ENCODE results near the gene ADAP1. TPM values are rescaled to one million over a fixed set of nuclear protein-coding genes. Genes with fewer than 3 reads are reported as not detected.

ADAP1 gene
- total RNA-seq, 1 experiment from 2014 or later = 34.0 TPM

DNA sequence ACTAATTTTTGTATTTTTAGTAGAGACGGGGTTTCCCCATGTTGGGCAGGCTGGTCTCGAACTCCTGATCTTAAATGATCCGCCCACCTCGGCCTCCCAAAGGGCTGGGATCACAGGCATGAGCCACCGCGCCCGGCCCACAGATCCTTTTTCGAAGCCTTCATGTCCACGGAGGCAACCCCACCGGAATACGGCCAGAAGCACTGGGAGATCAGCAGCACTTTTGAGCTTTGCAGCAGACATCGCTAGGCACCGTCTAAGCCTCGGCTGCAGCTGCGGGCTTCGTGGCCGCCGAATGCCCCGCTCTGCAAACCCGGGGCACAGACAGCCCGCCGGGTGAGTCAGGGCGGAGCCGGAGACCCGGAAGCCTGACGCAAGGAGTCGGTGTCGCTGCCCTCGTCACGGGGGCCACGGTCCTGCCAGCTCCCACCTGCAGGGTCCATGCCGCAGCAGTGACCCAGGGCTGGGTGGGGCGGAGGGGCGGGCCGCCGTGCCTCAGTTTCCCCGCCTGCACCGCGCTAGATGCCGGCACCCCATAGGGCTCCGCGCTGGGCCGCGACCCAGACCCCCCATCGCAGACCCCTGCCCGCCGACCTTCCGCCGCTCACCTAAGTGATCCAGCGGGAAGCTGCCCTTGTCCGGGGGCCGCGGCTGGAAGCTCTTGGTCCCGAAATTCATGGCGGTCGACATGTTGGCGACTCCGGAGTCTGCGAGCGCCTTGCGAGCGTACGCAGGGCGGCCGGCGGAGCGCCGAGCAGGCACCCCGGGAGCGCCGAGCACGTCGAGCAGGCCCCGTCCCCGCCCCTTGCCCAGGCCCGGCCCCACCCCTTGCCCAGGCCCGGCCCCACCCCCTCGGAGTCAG is 20.6 kb upstream of the ADAP1 start, which contains the start of gene COX19:
Gene COX19, minus strand, starts transcription at position 730 of the 862 bp plus-strand sequence. Its CDS starts 40 bp downstream, at position 690.
- peak within 1 kb of the TSS; percentile 97 for H3K4me3 ChIP-seq (replicated peaks in 1 of 2; ENCODE audit: low read depth in 1 of 2, low read length in 2 of 2)
- peaks cover 10% of the 10 kb centered on the region; the same call in 1 of the 2 replicates for H4K20me1 ChIP-seq (ENCODE audit: insufficient read depth)
- peaks cover 49% of the 10 kb centered on the region for H3K79me2 ChIP-seq (ENCODE audit: insufficient read depth, low read length)
- no peak within 1 kb of the TSS for H2AFZ ChIP-seq (ENCODE audit: low read depth, low read length, poor library complexity, severe bottlenecking)
- intact Hi-C loops (cut with micrococcal nuclease) = no loop called here
- peak within 1 kb of the TSS; percentile 96 for H3K9ac ChIP-seq (ENCODE audit: low read length)
- CTCF ChIA-PET = interaction anchor here (1.3 to 2.4 kb wide), 2 partner anchors 18 to 201 kb away, joined by 5 to 12 read pairs; no protein-coding TSS in a partner anchor
- RAD21 ChIA-PET (ENCODE audit: low non-redundant PET in 1 of 2, low total read pairs in 2 of 2, uncharacterized antibody in 2 of 2, unreplicated experiment in 2 of 2) = interaction anchor here (0.6 to 0.8 kb wide), 2 partner anchors 30 to 73 kb away, joined by 3 to 5 read pairs; no protein-coding TSS in a partner anchor
- TSS peak; percentile 40 for BruUV-seq (replicated peaks)
- POLR2A ChIA-PET = interaction anchor here (0.6 to 1.5 kb wide), 2 partner anchors 30 to 488 kb away, joined by 4 read pairs; no protein-coding TSS in a partner anchor
- H3K27me3 ChIP-seq (ENCODE audit: insufficient read depth, low read length) = no peaks in the 10 kb centered on the region
- peaks cover 18 to 20% of the 10 kb centered on the region in 2 experiments; a peak in 3 of 4 replicates for H3K36me3 ChIP-seq (ENCODE audit: control insufficient read depth in 1 of 2, insufficient read depth in 2 of 2, low read length in 2 of 2)
- DNase-seq (ENCODE audit: low read depth, low spot score) (peak; percentile 67), ATAC-seq (peak; percentile 90)
- TF ChIP-seq POLR2A (IDR thresholded peaks at IDR 0.05; ENCODE audit: borderline replicate concordance, extremely low read depth, insufficient read depth, insufficient read length) (no peak), YY1 (IDR thresholded peaks at IDR 0.05; ENCODE audit: extremely low read depth, insufficient replicate concordance, low read depth, low read length) (peak; percentile 90), ZFX (IDR thresholded peaks at IDR 0.05) (peak; percentile 23; the same call in 1 of the 2 replicates), POLR2AphosphoS5 (IDR thresholded peaks at IDR 0.05; ENCODE audit: low read depth, low read length) (peak; percentile 93), SRF (IDR thresholded peaks at IDR 0.05; ENCODE audit: low read depth) (peak; percentile 98)
- TF ChIP-seq, protein P1, sequence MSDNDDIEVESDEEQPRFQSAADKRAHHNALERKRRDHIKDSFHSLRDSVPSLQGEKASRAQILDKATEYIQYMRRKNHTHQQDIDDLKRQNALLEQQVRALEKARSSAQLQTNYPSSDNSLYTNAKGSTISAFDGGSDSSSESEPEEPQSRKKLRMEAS (IDR thresholded peaks at IDR 0.05) = peak; percentile 31; the same call in 1 of the 2 replicates
- TF ChIP-seq, protein P2, sequence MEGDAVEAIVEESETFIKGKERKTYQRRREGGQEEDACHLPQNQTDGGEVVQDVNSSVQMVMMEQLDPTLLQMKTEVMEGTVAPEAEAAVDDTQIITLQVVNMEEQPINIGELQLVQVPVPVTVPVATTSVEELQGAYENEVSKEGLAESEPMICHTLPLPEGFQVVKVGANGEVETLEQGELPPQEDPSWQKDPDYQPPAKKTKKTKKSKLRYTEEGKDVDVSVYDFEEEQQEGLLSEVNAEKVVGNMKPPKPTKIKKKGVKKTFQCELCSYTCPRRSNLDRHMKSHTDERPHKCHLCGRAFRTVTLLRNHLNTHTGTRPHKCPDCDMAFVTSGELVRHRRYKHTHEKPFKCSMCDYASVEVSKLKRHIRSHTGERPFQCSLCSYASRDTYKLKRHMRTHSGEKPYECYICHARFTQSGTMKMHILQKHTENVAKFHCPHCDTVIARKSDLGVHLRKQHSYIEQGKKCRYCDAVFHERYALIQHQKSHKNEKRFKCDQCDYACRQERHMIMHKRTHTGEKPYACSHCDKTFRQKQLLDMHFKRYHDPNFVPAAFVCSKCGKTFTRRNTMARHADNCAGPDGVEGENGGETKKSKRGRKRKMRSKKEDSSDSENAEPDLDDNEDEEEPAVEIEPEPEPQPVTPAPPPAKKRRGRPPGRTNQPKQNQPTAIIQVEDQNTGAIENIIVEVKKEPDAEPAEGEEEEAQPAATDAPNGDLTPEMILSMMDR (IDR thresholded peaks at IDR 0.05 in 2 of 3, conservative IDR thresholded peaks at IDR 0.05 in 1 of 3; ENCODE audit: borderline replicate concordance in 1 of 3, insufficient read depth in 1 of 3, low read depth in 2 of 3, low read length in 2 of 3) = no peak
- H3K27ac ChIP-seq (ENCODE audit: low read depth, low read length) = peak within 1 kb of the TSS; percentile 79
- H3K9me2 ChIP-seq (ENCODE audit: insufficient read depth) = no peaks in the 10 kb centered on the region
- peaks cover 0 to 5% of the 10 kb centered on the region in 2 experiments; a peak in 2 of 4 replicates for H3K4me1 ChIP-seq (ENCODE audit: control insufficient read depth in 1 of 2, insufficient read depth in 2 of 2, low read length in 2 of 2)
- H3K4me2 ChIP-seq (ENCODE audit: low read length) = peak within 1 kb of the TSS; percentile 98
- H3K9me3 ChIP-seq (ENCODE audit: control insufficient read depth in 1 of 2, insufficient read depth in 1 of 2, low read depth in 1 of 2, low read length in 2 of 2) = no peaks in the 10 kb centered on the region; a peak in 1 of 4 replicates
